Stimulated activated CD4-positive, alpha-beta T cell treated with anti-CD3 and anti-CD28 coated beads, Interleukin-2, amount 100 ng/mL, for 48 hours (primary cell): ENCODE data around the gene CREBL2.

Experiments
- DNase-seq, 2 donors: peaks; one replicate each; pipeline ENCODE4 v3.0.0-alpha.2; 2020

Gene CREBL2

DNA sequence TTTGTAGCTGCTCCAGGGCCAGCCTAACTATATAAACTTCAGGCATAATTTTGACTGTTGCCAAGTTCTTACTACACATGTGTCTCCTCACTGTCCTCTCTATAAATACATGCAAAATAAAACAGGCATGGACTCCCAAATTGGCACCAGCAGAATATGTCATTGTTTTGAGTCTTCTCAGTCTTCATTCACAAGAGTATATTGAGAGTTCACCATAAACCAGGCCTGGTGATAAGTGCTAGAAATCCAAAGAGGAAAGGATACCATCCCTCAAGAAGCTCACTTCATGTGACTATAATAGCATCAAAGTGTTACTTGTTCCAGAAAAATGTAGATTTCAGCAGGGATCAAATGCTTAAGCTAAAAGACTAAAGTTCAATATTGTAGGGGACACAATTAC lies 70.6 kb downstream of the CREBL2 start:
- DNase-seq = no peak

DNA sequence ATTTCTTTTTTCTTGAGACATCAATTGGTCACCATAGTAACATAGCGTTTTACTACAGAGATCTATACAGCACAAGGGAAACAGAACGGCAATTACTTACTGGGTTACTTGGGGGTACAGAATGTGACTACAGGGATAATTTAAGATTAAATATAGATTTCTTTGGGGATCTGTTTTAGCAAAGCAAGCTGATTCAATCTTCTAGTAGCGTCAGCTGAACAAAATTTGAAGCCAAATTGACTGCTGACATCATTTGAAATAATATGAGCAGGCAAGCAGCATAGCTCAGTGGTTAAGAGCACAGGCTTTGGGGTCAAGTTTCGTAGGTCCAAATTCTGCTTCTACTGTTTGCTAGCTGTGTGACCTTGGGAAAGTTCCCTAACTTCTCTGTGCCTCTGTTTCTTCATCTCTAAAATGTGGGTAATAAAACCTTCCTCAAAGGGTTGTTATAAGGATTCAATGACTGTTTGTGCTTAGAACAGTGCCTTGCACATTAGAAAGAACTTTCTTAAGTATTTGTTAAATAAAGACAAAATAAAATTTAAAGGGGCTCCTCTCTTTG lies 71.5 kb downstream of the CREBL2 start:
- no peak for DNase-seq

DNA sequence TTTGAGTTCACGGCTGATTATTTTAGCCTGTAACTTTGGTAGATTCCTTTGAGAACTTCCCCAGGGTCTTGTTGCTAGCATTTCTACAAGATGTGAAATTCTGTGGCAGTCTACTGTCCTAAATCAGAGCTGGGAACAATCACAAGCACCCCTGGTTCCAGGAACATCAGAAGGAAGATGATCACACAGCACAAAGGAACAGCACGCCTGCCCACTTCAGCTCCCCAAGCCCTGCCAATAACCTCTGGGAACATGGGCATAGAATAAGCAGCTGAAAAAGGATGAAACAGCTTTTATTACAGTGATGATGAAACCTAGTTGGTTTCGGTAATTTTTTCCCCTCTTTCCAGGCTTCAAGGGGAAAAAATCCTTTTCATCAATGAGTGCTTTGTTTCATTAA lies 72.0 kb downstream of the CREBL2 start:
- DNase-seq = no peak

DNA sequence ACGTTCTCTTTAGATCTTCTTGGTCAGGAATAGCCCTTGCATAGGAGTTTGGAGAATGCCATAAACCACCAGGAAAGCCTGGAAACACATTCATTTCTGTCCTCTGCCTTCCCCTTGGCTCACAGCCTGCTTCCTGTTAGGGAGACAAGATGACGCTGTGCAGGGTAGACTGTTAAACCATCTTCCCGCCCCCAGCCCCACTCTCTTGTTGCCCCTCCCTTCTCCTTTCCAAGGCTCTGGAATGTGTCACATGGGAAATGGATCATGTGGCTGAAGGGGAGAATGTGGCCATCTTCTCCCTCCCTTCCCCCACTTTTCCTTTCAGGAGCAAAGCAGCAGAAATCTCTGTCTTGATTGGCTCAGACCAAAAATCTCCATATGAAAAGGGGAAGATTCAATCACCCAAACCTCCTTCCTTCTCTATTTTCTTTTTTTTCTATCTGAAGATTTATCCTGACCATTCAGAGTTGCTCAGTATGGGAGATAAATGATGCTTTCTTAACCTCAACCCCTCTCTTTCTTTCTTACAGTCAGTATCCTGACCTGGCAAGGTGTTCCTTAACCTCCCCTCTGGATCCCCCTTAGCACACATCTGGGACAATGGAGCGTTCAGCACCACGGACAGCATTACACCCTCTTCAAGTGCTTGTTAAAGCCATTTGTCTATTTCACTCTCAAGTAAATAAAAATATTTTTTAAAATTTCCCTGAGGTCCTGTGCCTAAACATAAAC lies 72.9 kb downstream of the CREBL2 start:
- DNase-seq = no peak

DNA sequence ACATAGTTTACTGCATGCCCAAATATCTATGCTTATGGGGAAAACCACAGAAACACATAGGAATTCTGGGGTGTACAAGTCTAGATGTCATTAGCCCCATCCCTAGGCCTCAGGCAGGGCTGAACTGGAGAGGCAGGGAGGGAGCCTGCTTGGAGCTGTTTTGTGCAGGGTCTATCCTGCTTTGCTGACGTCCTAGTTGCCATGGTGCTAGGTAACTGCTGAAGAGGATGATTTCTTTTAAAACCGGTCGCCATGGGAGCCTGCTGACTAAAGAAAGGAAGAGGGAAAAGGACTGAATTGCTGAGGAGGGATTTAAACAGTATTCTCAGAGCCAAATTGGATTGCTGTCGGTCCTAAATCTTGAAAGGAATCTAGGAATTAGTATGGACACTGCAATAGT lies 73.6 kb downstream of the CREBL2 start:
- DNase-seq = no peak

DNA sequence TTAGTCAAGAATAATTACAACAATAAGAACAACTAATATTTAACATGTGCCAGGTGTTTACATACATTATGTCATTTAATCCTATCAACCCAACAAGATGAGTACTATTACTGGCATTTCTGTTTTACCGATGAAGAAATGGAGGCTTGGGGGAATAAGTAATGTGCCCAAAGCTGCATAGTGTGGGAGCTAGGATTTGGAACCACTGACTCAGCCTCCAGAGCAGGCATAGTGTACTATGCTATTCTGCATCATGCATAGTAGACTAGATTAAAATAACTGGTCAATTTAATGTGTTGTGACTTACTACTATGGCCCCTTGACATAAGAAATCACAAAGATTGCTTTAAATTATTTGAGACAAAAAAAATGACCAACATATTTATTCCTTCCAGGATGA lies 74.8 kb downstream of the CREBL2 start:
- no peak for DNase-seq

DNA sequence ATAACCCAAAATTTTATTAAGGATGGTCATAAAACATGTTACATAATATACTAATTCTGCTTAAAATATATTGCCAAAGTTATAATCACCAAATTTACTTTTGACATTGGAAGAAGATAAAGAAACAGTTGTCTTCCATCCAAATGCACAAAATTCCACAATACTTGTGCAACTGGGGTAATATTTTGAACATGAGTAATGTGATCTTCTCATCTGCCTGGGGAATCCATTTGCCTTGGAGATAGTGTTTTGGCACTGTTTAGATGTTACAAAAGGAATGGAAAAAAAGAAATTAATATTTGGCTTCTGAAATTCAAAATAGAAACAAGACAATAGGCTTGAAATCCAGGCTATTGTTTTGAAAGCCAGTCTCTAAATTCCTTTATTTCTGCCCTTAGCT lies 75.2 kb downstream of the CREBL2 start:
- DNase-seq = no peak

DNA sequence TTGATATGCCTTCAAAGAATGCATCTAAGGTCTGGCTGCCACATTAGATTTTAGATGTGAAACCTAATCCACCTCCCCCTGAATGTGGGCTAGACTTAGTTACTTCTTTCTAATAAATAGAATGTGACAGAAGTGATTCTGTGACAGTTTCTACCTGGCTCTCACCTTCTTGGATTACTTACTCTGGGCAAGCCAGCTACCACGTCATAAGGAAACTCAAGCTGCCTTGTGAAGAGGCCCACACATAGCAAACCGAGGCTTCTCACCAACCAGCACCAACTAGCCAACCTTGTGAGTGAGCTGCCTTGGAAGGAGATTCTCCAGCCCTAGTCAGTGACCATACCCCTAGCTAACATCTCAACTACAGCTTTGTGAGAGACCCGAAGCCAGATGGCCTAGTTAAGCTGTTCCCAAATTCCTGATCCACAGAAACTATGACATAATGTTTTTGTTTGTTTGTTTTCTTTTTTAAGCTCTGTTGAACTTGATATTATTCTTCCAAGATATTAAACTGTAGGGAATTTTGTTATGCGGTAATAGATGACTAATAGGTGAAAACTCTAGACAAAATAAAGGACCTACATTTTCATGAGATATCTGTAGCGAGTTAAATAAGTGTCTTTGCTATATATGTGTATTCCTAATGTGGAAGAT lies 78.1 kb downstream of the CREBL2 start:
- DNase-seq = no peak

DNA sequence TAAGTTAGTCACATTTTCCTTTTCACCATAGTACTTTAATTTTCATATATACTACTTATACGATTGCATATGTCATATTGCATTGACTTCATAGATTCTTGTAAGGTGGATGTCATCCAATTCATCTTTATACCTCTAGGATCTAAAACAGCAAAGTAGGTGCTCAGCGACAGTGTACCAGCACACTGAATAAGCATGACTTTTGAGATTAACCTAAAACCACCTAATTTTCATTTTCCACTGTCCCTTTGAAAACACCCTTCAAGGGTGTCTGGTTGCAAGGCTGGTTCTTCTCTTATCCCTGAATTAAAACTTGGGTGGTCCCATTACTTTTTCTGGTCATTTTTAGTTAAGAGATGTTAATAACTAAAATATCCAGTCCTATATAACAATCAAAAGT lies 79.9 kb downstream of the CREBL2 start:
- no peak for DNase-seq

DNA sequence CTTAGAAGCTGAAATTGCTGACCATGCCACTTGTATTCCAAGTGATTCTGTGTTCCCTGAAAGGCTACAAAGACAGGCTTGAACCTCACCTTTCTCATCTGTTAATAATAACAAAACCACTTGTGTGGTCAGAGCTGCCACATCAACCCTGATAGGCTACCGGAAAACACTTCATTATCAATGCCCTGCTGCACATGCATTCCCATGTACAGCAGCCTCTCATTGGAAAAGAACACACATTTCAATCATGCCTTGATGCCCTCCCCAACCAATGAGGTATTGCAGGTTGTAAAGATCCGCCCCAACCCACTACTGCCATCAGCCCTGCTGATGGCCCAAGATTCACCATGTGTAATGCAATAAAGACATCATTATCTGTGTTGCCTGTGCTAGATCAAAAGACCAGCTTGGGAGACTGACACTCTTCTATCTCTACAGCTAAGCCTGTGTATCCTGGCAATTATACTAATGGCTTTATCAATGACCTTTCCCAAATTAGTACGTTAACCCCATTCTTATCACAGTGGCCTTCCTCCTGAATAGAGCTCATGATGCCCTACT lies 81.5 kb downstream of the CREBL2 start:
- DNase-seq = no peak
